AG04449 (cell line): ENCODE measurements around the gene IGF1R.

Experiments used
- CTCF ChIA-PET: fragments of 350-600 bp; formaldehyde crosslinking; extraction: SDS; loops from one replicate; lab custom pipeline; 2021; ENCODE audit warnings: antibody characterized with exemption; lab: Yijun Ruan, JAX
- POLR2A ChIA-PET: fragments of 400-600, 350-600 bp; formaldehyde crosslinking; extraction: SDS; loops from one replicate; lab custom pipeline; 2020; ENCODE audit warnings: antibody characterized with exemption, inconsistent platforms; lab: Yijun Ruan, JAX
- DNase-seq: peaks from one replicate; pipeline ENCODE4 v3.0.0-alpha.2; 2010; ENCODE audit warnings: low read depth, low spot score
- H3K4me3 ChIP-seq: 2 replicates; pipeline ENCODE4 v1.5.1; 2011; ENCODE audit warnings: low read depth, mild to moderate bottlenecking, control low read depth, low read length
- CTCF ChIP-seq: IDR thresholded peaks from one replicate; pipeline ENCODE4 v1.5.1; 2011; ENCODE audit warnings: mild to moderate bottlenecking, moderate library complexity, low read length, control low read depth, inconsistent platforms; ENCODE audit not compliant: insufficient read depth; ENCODE audit errors: missing control alignments

IGF1R gene

GRCh38 chr15:98737159-98737558 is 88.8 kb downstream of the IGF1R start:
- DNase-seq, result no peak
- TF ChIP-seq CTCF, result no peak
- POLR2A ChIA-PET, result no interaction called here
- no peak overlapping the region for H3K4me3 ChIP-seq
- CTCF ChIA-PET, result interaction anchor here (0.7 to 1.5 kb wide), 3 partner anchors 82 to 704 kb away, joined by 3 read pairs; no protein-coding TSS in a partner anchor

DNA sequence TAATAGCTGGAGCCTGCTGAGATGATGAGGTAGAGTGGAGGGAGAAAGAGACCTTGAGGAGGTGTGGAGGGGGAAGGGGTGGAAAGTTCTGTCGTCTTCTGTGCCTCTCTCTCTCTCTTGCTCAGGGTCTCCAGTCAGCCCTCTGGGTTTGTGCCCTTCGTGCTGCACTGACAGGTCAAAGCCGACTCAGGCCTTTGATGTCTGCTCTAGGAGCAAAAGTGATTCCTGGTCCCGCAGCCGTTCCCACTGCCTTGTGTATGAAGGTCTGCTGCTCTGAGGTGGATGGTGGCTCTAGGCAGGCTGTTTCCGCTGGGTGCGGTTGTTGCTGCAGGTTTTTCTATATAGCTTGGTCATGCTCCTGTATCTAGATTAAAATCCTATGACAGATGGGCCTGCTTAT is 89.4 kb downstream of the IGF1R start:
- ChIA-PET CTCF (interaction anchor here (0.7 to 1.5 kb wide), 3 partner anchors 82 to 704 kb away, joined by 3 read pairs; no protein-coding TSS in a partner anchor), POLR2A (no interaction called here)
- no peak for TF ChIP-seq CTCF
- DNase-seq, result no peak
- H3K4me3 ChIP-seq, result no peak overlapping the region

- ChIA-PET CTCF (interaction anchor here (1.5 kb wide), 1 partner anchor 319 kb away, joined by 3 read pairs; no protein-coding TSS in a partner anchor), POLR2A (no interaction called here)
- no peak for TF ChIP-seq CTCF
Measured at GRCh38 chr15:98738689-98739401, 90.5 kb downstream of the IGF1R start.

GRCh38 chr15:98740295-98740694 is 92.0 kb downstream of the IGF1R start:
- DNase-seq, result no peak
- no peak for TF ChIP-seq CTCF
- H3K4me3 ChIP-seq, result no peak overlapping the region
- ChIA-PET POLR2A (no interaction called here), CTCF (interaction anchor here (1.5 to 1.7 kb wide), 2 partner anchors 38 to 81 kb away, joined by 3 to 4 read pairs; no protein-coding TSS in a partner anchor)

More at GRCh38 chr15:98738689-98739401, 90.5 kb downstream of the IGF1R start:
- H3K4me3 ChIP-seq, result no peak overlapping the region
- no peak for DNase-seq

GRCh38 chr15:98740963-98741362 is 92.6 kb downstream of the IGF1R start:
- no peak overlapping the region for H3K4me3 ChIP-seq
- no peak for DNase-seq
- ChIA-PET CTCF (interaction anchor here (1.5 to 1.7 kb wide), 2 partner anchors 38 to 81 kb away, joined by 3 to 4 read pairs; no protein-coding TSS in a partner anchor), POLR2A (no interaction called here)
- no peak for TF ChIP-seq CTCF

DNA sequence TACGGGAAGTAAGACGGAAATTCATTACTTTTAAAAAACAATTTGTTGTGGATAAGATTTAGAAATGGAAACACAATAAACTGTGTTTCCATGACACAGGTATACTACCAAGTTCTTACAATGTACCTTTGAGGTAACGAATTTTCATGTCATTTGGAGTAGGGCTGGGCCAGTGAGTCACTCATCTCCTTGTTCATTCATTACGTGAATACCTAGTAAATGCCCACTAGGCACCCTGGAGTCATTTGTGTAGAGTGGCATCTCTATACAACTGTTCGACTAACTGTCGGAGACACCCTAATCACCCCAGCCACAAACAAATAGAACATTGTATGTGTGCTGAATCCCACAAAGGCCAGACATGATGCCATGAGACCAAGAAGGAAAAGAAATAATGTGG is 94.8 kb downstream of the IGF1R start:
- POLR2A ChIA-PET, result no interaction called here
- no peak overlapping the region for H3K4me3 ChIP-seq
- no peak for TF ChIP-seq CTCF
- CTCF ChIA-PET, result no interaction called here
- DNase-seq, result no peak
